ENCODE data around the gene POT1.

Gene POT1

GRCh38 chr7:124773938-124774337 is 155.7 kb downstream of the POT1 start:
- in situ Hi-C loops (cut with MboI; ENCODE audit: low sequenced_read_pairs) = no loop called here

- in situ Hi-C loops (cut with MboI; ENCODE audit: low sequenced_read_pairs) = no loop called here
Measured at GRCh38 chr7:124773339-124773738, 156.3 kb downstream of the POT1 start.
